GM12872 (cell line): ENCODE data around the gene F10.

ENCODE experiments used
- CTCF ChIP-seq: IDR thresholded peaks from 3 replicates; pipeline ENCODE4 v1.5.1; 2011; ENCODE audit warnings: low read depth, mild to moderate bottlenecking, low read length, moderate library complexity; ENCODE audit not compliant: insufficient read depth

F10 gene

GRCh38 chr13:113186061-113186900 is 63.7 kb downstream of the F10 start:
- no peak for TF ChIP-seq CTCF

- TF ChIP-seq CTCF, result no peak
Observed at GRCh38 chr13:113187263-113187669, 64.7 kb downstream of the F10 start.

DNA sequence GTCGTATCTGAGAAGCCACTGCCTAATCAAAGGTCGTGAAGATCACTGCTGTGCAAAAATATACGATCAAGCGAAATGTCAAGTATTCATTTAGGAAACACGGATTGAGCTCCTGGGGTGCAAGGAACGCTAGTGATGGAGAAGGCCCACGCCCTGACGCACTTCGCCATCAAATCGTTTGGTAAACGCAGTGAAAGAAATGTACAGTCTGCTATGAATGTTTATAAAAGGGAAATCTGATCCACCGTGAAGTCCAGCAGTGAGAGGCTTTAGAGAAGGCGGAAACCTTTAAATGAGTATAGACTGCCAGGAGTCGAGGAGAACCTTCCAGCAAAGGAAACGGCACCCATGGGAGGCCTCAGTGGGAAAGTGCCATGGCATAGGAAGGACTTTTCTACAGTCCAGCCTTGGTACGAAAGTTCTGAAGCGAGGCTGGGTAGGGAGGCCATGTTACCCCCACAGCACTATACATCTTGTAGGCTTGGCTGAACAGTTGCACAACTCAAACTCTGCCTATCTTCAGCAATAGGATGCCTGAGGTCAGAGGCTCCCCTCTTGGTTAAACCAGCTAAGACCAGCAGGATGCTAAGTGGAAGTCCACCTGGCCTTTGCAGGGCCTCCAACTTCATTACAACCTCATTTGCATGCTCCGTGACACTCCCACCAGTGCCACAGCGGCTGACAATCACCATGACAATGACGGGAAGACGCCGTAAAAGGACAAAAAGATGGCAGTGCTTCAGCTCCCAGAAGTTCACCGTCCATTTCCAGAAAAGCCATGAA is 65.5 kb downstream of the F10 start:
- no peak for TF ChIP-seq CTCF

DNA sequence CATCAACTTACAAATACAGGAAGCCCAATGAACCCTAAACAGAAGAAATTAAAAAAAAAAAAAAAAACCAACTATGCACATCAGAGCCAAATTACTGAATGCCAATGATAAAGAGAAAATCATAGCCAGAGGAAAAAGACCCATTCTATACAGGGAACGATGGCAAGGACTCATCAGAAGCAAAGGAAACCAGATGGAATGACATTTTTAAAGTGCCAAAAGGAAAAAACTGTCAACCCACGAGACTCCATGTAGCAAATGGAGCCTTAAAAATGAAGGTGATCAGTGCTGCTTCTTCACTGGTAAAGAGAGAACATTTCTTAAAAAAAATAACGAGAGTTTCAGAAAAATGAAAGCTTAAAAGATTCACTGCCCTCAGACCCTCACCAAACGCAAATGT is 67.6 kb downstream of the F10 start:
- TF ChIP-seq CTCF, result no peak

DNA sequence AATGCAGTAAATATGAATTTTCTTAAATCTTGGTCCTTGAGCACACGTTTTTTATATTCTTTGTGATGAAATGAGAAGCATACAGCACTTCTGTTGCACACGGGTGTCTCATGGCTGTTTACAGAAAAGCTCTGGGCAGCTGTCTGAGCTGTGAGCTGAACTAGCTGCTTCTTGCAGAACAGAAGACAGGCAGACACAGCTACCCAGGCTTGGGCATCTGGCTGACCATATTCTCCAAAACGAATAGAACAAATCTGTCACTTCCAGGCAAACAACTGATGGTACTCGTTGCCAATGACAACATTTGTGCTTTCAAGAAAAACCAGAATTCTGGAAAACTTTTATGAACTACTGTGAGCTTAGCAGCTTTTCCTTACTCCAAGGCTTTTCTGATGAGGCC is 69.7 kb downstream of the F10 start:
- no peak for TF ChIP-seq CTCF

- TF ChIP-seq CTCF, result no peak
Observed at GRCh38 chr13:113192902-113193301, 70.3 kb downstream of the F10 start.

GRCh38 chr13:113195360-113195759 is 72.8 kb downstream of the F10 start:
- TF ChIP-seq CTCF, result no peak
